HG03060 (cell line): ENCODE data around the gene STX17.

Source experiments
- ATAC-seq: cut with Tn5 transposase; IDR thresholded peaks from one replicate; pipeline ENCODE4 v1.9.1; 2021; ENCODE audit warnings: low read depth, moderate number of reproducible peaks; ENCODE audit not compliant: unreplicated experiment

Gene STX17

DNA sequence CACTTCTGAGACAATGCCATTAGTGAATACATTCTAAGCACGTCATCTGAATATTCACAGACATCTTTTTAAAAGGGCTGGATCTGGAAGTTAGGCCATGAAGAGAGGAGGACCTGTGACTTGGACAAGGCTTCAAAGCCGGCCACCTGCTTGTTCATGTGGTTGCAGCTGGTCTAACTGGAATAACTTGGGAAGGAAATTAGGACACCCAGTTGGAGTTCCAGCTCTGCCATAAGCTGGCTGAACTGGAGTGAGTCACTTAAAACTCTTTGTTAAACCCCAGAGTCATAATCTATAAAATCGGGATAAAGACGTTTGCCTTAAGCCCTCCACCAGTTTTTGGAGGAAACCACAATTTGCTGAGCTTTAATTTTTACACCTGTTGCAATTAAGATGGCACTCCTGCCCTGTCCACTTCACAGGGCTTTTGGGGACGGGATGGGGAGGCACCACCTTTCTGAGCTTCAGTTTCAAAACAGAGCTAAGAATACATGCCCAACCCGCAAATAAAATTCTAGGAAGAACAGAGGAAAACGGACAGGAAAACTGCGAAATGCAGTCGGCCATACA lies 536 bp upstream of the STX17 start:
- ATAC-seq, result no peak

DNA sequence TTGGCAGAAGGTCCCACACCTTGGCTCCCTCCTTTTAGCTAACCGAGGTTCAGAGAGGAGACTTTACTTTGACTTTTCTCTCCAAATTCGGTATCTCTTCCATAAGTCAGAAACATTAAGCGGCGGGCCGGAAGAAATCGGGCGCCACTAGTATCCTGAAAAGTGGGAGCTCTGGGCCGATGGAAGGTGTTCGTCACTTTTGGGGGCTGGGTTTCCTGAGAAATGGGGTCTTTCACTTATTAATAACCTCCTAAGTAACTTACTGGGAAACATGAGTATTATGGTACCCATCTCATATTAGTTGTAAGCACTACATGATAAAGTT lies 716 bp downstream of the STX17 start:
- ATAC-seq, result no peak

DNA sequence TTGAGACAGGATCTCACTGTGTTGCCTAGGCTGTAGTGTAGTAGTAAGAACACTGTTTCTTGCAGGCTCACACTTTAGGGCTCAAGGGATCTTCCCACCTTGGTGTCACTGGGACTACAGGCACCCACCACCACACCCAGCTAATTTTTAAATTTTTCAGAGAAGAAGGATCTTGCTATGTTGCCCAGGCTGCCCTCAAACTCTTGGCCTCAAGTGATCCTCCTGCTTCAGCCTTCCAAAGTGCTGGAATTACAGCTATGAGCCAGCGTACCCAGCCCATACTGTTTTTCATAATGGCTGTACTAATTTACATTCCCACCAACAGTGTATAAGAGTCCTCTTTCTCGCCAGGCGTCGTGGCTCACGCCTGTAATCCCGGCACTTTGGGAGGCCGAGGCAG lies 5.1 kb downstream of the STX17 start:
- ATAC-seq, result no peak

DNA sequence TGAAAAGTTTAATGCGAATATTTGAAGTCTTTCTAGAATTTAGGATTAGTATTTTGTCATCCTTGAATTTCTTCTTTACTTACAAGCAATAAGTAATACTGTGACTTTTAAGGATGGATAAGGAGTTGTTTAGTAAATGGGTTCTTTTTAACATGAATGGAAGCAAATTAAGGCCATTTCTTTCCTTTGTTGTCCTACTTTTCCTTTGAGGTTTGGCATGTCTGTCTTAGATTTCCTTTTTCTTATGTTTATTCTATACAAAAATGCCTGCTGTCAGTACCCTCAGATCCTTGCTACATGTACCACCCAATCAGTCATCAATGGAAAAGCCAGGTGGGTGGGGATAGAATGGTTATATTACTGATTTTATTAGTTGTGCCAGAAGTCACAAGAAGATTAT lies 10.2 kb downstream of the STX17 start:
- no peak for ATAC-seq

DNA sequence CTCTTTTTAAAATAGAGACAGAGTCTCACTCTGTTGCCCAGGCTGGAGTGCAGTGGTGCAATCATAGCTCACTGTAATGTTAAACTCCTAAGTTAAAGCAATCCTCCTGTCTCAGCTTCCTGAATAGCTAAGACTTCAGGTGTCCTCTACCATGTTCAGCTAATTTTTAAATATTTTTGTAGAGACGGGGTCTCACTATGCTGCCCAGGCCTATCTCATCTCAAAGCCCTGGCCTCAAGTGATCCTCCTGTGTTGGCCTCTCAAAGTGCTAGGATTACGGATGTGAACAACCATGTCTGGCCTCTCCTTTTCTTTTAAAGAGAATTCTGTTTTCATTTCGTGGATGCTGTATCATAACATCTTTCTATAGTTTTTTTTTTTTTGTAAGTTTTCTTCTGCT lies 11.7 kb downstream of the STX17 start:
- ATAC-seq, result no peak

DNA sequence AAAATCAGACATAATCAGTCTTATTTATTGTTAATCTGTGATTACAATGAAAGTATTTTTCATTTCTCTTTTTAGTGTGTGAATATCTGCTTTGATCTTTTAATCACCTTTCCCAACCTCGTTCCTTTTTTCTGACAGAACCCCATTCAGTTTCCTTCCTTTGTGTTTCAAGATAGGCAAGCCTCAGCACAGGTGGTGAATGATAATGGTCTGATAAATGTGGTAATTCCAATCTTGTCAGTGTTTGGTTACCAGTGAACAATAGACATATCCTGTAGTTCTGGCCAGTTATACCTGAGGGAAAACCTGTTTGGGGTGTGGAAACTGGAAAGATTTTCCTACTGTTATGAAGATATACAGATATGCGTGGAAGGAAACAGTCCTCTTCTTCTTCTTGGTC lies 13.5 kb downstream of the STX17 start:
- no peak for ATAC-seq

DNA sequence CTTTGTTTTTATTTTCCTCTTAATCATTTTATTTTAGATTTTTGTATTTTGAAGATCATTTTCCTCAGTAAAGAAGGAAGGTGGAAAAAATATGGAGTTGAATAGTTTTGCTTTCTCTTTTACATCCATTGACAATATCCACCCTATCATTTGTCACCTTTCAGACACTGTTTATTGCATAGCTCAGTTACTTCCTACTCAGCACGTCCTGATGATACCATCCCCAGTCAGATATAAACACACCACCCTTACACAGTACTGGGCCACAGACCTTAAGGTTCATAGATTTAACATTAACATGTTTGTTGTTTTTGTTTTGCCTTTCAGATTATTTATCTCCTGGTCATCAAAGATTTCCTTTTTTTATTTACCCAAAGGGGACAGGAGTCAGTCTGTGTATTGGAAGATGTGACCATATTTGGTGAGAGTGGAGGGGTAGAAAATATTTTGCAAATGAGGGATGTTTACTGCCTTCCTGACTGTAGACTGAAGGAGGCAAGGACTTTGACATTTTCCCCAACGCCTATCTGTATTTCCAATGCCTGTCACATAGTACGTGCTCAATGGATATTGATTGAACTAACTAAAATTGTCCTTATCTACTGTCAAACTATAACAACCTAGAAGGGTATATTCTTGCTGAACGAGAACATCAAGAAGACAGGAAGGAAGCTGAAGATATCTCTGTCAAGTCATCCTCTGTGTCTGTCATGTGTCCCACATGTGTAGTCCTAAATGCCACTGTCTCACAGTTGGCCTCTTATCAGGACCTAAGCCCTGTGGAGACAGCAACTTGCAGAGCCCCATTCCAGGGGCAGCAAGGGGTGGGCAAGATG lies 15.6 kb downstream of the STX17 start:
- ATAC-seq, result no peak

DNA sequence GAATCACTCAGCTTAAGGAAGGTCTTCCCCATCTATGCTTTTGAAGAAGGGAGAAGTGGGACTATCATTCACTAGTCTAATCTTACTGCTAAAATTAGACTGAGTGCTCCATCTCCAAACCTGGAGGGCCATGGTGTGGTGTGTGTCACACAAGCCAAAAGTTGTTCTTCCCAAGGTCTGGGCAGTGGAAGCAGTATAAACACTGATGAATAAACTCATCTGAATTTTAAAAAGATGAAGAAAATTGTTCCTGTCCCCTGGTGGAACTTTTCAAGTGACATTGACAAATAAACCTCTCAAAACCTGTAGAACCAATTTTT lies 16.2 kb downstream of the STX17 start:
- ATAC-seq, result no peak

DNA sequence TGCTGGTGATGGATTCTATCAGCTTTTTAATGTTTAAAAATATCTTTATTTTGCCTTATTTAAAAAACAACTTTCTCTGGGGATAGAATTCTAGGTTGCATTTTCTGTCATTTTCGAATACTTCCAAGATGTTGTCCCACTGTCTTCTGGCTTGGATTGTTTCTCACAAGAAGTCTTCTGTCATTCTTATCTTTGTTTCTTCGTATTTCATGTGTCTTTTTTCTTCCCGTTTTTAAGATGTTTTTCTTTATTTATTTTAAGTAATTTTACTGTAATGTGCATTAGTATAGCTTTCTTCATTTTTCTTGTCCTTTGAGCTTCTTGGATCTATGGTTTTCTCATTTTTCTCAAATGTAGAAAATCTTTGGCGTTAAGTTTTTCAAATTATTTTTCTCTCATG lies 19.1 kb downstream of the STX17 start:
- ATAC-seq, result no peak

DNA sequence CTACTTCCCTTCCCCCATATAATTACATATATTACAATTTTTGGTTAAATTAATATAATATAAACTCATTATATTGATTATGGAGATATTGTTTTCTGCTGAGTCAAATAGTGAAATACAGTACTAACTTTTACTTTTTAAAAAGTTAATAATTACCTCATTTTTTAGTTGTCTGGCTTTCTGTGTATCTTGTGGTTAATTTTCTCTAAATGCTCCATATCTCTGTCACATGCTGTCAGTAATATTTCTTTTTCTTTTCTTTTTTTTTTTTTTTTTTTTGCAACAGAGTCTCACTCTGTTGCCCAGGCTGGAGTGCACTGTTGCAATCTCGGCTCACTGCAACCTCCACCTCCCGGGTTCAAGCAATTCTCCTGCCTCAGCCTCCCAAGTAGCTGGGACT lies 23.2 kb downstream of the STX17 start:
- no peak for ATAC-seq

DNA sequence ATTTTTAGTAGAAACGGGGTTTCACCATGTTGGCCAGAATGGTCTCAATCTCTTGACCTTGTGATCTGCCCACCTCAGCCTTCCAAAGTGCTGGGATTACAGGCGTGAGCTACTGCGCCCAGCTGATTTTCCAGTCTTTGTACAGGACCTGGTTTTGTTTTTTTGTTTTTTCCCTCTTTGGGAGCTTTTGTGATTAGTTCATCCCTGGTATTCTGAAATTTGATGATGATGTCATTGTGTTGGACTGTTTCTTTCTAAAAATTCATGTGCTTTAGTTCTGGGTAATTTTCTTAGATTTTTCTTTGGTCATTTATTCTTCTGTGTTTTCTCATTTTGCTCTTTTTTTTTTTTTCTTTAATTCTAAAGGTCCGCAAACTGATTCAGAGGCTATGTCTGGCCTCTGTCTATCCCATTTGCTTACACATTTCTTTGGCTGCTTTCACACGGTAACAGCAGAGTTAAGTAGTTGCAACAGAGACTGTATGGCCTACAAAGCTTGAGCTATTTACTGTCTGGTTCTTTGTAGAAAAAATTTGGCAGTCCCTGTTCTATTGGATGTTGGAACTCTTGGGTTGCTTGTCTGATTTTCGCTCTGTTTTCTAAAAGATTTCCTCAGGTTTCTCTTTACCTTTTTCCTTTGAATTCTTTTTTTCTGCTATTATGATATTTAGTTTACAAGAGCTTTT lies 24.8 kb downstream of the STX17 start:
- ATAC-seq, result no peak

DNA sequence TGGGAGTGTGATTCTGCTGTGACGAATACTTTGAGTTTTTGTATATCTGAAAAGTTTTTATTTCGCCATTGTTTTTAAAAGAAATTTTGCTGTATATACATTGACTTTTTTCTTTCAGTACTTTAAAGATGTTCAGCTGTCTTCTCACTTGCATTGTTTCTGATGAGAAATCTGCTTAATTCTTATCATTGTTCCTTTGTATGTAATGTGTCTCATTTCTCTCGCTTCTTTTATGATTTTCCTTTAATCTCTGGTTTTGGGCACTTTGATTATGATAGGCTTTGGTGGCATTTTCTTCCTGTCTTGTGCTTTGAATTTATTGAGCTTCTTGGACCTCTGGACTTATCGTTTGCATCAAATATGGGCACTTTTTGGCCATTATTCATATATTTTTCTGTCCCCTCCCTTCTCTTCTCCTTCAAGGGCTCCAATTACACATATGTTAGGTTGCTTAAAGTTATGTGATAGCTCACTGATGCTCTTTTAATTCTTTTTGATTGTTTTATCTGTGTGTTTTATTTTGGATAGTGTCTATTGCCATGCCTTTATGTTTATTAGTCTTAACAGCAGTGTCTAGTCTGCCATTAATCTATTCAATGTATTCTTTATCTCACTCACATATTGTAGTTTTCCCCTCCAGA lies 30.6 kb downstream of the STX17 start:
- ATAC-seq, result no peak

DNA sequence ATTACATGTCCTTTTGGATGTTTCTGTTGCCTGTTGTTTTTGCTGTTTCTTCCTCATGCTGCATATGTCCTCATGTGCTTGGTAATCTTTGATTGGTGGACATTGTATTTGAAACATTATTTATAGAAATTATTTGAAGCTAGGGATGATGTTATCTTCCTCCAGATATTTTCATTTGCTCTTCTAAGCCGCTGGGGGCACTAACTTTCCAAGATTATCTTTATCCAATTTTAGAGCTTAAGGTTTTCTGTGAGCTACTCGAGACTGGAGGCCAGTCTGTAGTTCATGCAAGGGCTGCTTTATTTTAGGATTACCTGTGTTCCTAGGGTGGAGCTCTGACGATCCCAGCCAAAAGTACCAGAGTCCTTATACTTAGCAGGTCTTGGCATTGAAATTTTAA lies 40.9 kb downstream of the STX17 start:
- ATAC-seq, result no peak

DNA sequence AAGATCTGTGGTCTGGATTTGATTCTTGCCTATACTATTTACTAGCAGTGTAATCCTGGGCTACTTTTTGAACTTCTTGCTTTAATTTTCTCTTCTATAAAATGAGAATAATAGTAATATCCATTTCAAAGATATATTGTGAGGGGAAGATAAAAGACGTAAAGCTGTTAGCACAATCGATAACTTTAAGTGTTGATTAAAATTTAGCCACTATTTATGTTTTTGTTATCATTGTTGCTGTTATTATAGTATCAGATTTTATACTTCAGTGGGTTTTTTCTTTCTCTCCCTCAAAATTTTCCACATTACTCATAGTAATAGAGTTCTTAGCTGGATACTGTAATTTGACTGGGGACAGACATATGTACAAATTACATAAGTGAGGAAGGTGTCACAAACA lies 42.0 kb downstream of the STX17 start:
- ATAC-seq, result no peak

DNA sequence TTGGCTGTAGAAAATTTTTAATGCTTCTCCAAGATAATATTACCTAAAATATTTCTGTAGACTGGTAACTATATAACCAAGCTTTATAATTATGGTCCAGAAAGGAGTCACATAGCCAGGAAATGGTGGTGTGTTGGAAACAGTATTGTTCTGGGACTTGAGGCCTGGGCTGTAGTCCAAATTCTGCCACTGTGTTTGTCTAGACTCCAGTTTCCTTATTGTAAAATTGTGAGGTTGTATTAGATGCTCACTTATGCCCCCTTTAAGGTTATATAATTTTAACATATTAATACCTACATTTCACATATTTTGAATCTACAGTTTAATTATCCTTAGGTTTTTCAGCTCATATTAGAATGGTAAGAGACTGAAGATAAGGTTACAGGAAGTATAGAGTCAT lies 42.4 kb downstream of the STX17 start:
- no peak for ATAC-seq

DNA sequence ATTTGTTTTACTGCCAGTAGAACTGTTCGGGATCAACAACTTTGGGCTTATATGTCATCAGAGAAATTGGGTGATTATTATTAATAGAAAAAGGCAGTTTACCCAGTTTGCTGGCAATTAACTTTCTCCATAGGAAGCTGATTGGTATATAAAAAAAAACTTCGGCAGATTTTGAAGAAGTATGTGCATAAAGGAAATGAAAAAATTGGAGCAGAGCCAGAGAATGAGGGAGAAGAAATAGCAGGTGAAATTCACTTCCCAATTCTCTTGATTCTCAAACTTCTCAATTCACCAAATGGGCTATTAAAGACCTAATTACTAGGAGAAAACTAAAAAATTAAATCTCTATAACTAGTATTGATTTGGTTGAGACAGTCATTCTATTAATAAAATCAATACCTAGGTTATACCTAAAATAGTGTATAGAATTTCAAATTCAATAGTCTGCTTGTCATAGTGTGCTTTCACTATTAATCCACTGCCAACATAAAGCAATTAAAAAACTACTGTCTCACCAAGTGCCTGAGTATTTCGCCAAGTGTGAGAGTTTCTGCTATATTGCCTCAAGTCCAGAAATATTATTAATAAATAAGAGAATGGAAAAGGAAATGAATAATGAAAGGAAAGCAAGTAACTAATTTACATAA lies 47.5 kb downstream of the STX17 start:
- no peak for ATAC-seq

DNA sequence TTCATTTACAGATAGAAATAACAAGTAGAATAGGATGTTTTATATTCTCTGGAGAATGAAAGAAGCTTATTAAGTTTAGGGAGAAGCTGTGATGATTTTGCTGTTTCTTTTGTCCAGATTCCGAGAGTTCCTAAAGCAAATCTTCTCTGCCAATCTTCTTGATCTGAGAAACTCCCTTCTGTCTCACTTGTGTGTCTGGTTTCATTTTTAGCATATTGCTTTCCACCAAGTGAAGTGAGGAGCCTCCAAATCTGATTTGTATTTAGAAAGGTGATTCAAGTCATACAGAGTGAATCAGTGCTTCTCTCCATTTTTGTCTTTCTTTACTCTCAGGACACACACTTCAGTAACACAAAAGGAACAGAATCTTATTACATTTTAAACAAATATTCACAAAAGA lies 48.4 kb downstream of the STX17 start:
- ATAC-seq, result no peak

DNA sequence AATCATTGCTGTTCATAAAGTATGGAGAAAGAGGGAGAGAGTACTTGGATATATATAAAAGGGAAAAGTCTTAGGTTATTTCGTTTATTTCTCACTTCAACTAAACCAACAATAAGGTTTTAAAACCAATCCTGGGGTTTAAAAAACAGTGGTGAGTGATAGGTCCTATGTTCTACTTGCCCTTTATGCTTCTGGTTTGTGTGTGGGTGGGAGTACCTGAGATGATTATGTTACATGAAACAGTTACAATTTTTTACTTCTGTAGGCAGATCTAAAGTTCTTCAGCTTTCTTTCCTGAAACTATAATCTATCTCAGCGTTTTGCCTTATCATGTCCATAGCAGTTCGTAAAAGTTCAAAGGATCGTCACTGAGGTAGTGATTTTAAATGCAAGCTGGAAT lies 49.2 kb downstream of the STX17 start:
- no peak for ATAC-seq

DNA sequence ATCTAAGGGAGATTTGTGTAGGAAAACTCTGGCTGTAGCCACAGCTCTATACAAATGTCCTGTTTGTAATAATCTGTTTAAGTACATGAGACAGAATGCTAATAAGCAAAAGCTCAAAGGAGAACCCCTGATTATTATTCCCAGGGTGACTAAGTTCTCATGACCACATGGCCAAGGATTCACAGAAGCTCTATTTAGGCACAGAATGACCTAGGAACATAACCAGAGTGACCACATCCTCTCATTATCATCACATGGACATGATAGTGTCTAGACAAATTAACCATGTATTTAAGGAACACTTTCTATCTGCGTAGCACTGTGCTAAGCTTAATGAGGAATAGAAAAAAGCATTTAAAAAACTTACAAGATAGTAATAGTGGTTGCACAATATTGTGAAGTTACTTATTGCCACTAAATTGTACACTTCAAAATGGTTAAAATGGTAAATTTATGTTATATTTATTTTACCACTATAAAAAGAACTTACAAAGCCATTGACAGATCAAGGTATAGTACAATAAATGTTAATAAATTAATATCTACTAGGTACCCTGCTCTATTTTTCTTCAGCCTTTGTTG lies 56.3 kb downstream of the STX17 start:
- ATAC-seq, result no peak

DNA sequence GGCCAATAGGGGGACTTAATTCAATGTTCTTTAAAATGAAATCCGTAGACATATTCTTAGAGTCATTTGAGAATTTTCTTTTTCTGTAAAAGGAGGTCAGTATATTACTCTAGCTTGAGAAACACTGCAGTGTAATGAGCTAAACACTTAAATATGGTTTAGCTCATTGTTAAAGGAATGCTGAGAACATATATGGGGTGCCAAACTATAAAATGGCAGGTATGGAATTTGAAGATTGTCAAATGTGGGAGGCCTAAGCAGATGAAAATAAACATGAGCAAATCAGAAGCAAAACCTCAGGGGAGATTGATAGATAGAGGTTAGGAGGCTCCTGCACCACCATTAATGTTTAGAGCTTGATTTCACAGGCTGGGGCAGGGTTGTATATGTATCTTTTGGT lies 57.9 kb downstream of the STX17 start:
- ATAC-seq, result no peak

DNA sequence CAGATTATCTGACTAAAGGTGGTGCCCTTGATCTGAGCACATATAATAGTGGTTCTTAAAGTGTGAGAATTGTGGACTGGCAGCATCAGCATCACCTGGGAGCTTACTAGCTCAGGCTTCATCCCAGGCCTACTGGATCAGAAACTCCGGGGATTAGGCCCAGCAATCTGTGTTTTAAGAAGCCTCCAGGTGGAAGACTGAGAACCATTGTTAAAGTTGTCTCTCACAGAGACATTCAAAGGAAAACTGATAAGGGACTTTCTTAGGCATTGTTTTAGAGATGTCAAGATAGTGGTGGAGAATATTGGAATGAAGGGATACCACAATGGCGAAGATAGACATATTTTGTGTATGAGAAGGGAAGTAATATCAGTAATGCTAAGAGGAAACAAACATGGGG lies 59.5 kb downstream of the STX17 start:
- ATAC-seq, result no peak
